Hematopoietic multipotent progenitor cell treated with erythropoietin and hydrocortisone succinate and interleukin-3 and kit ligand, for 4 days (in vitro differentiated cells): Measurements from ENCODE around the gene CD81.
"Not testable (repeated sequence)": the region's sequence is repeated elsewhere in the genome, so short reads cannot be mapped to it uniquely, and the experiment has no call there.

ENCODE experiments used
- DNase-seq: peaks from one replicate; pipeline ENCODE4 v3.0.0-alpha.2; 2015

CD81 gene

DNA sequence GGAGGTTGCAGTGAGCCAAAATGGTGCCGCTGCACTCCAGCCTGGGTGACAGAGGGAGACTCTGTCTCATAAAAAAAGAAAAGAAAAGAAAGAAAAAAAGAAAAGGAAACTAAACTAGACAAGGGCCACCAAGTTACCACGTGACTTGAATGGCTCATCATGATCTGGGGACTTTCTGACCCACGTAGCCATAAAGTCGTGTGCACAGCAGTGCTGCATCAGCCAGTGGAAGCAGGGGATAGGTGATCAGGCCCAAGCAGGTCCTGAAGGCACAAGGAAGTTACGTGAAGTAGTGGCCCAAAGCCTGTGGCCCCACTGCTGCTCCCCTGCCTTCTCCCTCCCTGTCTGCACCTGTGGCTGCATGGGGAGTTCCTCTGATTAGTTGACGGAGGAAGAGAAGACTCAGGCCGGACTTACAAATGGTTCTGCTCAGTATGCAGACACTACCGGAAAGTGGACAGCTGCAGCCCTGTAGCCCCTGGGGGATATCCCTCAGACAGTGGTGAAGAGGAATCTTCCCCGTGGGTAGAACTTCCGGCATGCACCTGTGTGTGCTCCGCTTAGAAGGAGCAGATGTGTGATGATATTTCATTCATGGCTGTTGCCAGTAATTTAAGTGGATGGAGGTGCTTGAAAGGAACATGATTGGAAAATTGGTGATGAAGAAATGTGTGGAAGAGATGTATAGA is 18.2 kb upstream of the CD81 start:
- no peak for DNase-seq

GRCh38 chr11:2359557-2359956 is 17.6 kb upstream of the CD81 start:
- no peak for DNase-seq

DNA sequence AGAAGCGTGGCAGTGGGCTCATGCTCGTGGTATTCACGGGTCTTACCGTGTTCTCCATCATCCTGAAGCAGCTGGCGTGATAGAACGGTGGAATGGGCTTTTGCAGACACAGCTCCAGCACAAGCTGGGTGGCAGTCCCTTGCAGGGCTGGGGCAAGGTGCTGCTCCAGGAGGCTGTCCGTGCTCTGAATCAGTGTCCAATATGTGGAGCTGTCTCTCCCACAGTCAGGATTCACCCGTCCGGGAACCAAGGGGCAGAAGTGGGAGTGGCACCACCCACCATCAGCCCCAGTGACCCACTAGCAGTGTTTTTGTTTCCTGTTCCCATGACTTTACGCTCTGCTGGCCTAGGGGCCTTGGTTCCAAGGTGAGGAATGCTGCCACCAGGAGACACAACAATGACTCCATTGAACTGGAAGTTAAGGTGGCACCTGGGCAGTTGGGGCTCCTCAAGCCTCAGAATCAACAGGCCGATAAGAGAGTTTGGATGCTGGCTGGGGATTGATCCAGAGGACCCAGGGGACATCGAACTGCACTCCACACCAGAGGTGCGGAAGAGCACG is 16.9 kb upstream of the CD81 start:
- DNase-seq, result no peak

GRCh38 chr11:2361565-2361964 is 15.5 kb upstream of the CD81 start:
- DNase-seq, result no peak

- DNase-seq, result no peak
These were observed 14.7 kb upstream of the CD81 start for GRCh38 chr11:2362414-2362813.

GRCh38 chr11:2363130-2363529 is 14.0 kb upstream of the CD81 start:
- DNase-seq, result no peak

DNA sequence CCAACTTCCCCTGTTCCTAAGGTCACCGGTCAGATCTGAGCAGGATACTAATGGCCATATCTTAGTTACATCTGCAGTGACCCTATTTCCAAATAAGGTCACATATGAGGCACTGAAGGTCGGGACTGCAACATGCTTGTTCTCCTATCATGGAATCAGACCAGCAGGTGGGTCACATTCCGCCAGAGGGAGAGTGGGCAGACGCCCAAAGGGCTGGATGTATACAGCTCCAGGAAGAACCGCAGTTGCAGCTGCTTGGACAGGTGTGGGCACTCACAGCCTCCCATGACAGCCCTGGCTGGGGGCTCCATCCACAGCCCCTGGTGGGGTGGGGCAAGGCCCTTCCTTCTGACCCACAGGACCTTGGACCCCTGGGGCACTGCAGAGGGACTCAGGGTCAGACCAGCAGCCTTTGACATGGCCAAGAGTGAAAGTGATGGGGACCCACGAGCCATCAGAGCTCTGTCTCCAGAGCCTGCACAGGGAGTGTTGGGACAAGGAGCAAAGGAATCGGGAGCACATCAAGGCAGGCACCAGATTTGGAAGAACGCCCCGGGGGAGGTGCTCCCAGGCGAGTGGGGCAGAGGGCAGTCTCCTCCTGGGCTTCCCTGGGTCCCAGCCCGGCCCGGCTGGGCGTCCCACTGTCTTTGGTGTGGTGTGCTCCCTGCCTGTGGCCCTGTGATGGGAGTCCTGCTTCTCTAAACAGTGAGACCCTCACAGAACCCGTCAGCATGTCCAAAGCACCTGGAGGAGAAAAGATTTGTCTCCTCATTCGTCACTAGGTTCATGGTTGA is 13.3 kb upstream of the CD81 start:
- DNase-seq, result no peak

- DNase-seq, result not testable (repeated sequence)
These were observed 12.7 kb upstream of the CD81 start for GRCh38 chr11:2364386-2364785.

DNA sequence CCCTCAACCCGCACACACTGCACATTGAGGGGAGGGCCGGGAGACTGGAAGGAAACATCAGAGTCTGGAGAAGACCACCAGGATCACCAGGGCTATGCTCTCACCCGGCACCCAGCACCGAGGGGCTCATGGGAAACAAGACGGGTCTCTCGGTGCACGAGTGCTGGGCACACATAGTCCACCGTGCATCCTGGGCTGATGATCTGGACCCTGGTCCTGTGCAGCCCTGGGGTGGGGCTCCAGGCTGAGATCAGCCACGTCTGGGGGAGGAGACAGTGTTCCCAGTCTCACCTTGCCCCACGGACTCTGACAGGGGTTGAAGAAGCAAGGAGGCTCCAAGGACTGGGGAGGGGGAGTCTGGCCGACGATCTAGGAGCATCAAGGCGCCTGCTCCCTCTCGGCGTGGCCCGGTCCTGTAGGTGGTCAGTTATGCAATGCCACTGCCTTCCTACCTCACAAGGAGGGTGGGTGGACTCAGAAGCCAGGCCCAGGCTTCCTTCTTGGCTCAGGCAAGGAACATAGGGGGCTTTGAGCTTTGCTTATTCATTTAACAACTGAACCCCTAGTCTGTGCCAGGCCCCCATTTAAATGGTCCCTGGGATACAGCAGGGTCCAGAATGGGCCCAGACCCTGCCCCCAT is 11.4 kb upstream of the CD81 start:
- no peak for DNase-seq

GRCh38 chr11:2366276-2366675 is 10.8 kb upstream of the CD81 start:
- DNase-seq, result peak; percentile 63

DNA sequence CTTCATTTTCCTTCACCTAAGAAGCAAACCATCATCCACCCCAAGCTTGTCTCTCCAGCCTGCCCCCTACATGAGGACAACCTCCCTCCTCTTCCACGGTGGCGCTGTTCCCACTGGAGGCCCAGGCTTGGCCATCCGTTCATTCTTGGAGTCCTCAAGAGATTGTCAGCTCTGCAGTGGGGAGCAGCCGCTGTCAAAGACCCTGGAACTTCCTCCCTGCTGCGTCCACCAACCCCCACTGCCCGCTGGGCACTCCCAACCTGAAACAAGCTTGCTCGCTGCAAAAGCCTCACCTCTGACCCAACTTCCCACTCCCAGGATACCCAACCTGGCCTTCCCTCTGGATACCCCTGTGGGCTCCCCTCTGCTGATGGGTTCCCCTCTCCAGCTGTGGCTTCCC is 10.4 kb upstream of the CD81 start:
- DNase-seq, result no peak

- DNase-seq, result peak; percentile 17
These were observed 9.6 kb upstream of the CD81 start for GRCh38 chr11:2367266-2368160.

DNA sequence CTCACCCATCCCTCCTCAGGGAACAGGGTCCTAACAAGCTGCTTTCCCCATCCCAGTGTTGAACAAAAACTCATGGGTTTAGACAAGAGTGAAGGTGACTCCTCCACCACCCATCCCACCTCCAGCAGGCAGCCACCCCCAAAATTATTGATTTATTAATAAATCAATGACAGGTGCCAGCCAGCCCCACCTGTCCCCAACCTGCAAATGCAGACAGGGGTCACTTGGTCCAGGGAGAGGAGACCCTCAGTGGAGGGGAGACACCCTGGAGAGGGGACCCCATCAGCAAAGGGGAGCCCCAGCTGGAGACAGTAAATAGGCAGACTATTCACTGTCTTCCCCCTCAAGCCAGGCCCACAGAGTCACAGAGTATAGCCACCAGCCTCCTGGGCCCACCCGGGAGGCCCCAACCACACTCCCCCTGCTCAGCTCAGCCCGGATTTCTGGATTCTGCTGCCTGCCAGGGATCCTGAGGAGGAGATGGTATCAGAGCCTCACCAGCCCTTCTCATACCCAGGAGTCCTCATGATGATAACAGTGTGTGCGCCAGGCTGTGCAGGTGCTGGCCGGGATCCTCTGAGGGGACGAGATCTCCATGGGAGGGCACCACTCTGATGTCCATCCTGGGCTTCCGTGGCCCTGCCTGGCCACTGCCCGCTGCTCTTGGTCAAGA is 8.8 kb upstream of the CD81 start:
- DNase-seq, result no peak

DNA sequence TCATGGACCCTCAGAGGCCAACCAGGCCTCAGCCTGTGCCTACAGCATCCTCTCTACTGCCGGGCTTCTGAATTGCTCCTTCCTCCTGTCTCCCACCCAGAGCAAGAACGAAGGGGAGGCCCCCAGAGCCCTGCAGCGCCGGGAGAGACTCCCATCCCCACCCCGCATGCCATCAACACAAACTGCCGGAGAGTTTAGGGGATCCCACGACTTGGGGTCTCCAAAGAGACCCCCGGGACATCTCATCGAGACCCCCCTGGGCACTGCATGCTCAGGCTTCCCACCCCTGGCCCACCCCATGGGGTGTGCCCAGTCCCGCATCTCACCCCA is 8.3 kb upstream of the CD81 start:
- no peak for DNase-seq

GRCh38 chr11:2369320-2369719 is 7.8 kb upstream of the CD81 start:
- DNase-seq, result no peak

DNA sequence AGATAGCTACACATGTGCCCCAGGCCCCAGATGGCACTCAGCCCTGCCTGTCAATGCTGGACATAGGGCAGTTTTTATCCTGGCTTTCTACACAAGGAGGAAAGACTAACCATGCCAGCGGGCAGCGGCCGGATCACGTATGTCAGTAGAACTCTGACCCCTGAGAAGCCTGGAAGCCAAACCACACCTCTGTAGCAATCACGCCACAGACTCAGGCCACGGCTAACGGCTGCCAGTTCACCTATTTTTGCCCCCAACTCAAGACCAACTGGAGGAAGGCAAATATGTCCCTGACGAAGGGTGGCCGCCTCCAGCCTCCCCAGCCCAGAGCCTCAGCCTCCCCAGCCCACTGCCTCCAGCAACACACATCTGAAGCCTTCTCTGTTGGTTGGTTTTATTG is 7.2 kb upstream of the CD81 start:
- DNase-seq, result no peak

DNA sequence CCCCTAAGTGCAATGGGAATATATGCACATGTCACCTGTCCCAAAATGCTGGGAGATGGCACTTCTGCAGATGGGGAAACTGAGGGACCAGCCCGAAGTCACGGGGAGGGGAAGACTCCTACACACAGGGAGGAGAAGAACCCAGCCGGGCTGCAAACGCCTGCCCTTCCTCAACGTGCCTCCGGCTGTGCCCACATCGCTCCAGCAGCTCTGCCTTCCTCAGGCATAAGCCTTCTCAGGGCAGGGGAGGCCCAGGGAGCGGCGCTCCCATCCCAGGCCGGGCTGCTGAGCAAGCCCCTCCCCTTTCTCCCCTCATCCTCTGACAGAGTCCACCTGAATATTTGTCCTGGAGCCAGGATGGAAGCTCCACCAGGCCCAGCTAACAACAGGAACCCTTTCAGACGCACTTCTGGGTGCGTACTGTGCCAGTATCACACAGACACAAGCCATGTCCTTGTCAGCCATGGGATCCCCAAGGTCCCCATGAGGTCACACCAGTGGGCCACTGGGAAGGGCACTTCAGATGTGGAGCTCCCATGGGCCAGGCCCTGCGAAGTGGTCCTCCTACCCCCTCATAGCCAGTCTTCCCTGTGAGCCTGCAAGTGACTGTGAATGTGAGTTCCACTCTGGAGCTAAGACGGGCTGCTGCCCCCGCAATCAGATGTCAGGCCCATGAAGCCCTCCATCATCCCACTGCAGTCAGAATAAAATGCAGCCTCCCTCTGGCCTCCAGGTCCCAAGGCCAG is 2.5 kb upstream of the CD81 start:
- DNase-seq, result no peak

DNA sequence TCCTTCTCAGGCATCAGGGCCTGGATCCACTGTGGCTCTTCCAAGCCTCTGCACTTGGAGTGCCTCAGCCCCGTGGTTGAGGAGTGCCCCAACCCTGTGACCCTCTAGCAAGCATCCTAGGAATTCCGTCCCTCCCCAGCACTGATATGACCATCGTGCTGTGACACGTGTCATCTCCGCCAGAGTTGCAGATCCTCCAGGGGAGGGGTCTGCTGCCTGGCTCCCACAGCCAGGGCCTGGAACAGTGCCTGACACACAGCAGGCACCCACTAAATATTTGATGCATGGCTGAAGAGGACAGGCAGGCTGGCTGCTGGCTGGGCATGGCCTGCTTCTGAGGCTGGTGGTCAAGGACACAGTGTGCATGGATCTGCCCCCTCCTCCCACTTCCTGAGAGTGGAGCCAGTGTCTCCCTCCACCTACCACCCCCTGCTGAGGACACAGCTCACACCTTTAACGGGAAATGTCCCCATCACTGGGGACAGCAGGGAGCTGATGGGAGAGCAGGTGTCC is 1.7 kb upstream of the CD81 start:
- no peak for DNase-seq

DNA sequence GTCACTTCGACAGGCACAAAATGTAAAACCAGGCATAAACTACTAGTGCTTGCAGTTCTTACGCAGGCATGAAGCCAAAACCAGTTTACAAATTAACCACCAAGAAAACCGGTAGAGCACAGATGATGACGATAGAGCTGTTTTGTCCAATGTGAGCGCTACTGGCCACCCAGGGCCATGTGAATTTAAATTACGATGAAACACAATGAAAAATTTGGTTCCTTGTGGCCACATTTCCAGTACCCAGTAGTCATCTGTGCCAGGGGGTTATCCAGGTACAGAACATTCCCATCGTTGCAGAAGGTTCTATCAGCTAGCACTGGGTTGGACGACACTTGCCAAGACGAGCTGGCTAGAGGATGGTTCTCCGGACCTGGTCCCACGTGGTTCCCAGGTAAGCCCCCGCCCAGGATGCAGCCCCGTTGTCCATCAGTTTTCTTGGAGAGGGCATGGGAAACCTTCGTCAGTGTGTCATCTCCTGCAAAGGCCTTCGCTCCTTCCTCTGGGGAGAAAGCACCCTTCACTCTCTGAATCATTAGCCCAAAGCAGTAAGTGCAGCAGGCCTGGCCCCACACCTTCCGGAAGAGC is 1.1 kb upstream of the CD81 start:
- DNase-seq, result no peak

GRCh38 chr11:2377511-2378443 is 667 bp downstream of the CD81 start:
- DNase-seq, result peak; percentile 72
